ENCODE data around the gene NKAIN2. TPM values are rescaled to one million over a fixed set of nuclear protein-coding genes. Genes with fewer than 3 reads are reported as not detected.

NKAIN2 gene
- total and polyA plus RNA-seq, 2 donors (not counting 3 experiments of a cell fraction or from before 2014, with no cell fraction given), result 0.03 TPM; not detected in 1

- no peak overlapping the region for H3K4me2 ChIP-seq (ENCODE audit: insufficient read depth, low read length)
- intact Hi-C loops (cut with micrococcal nuclease), result no loop called here
- ChIA-PET POLR2A (no interaction called here), CTCF (interaction anchor here (0.6 to 2.1 kb wide), 2 partner anchors 57 to 247 kb away, joined by 3 to 10 read pairs; no protein-coding TSS in a partner anchor)
- DNase-seq (ENCODE audit: low read depth, low spot score) (no peak), FAIRE-seq (no peak)
- H3K4me1 ChIP-seq (ENCODE audit: control insufficient read depth, extremely low read depth, insufficient read depth, low read length), result no peaks in the 10 kb centered on the region
- H4K20me1 ChIP-seq (replicated peaks; ENCODE audit: control insufficient read depth, extremely low read depth, insufficient read depth, low read length), result no peaks in the 10 kb centered on the region
- no peaks in the 10 kb centered on the region for H3K36me3 ChIP-seq (ENCODE audit: control insufficient read depth in 2 of 2, extremely low read depth in 1 of 2, insufficient read depth in 2 of 2, low read length in 2 of 2)
- TF ChIP-seq CTCF (IDR thresholded peaks at IDR 0.05; ENCODE audit: extremely low read depth in 1 of 2, insufficient read depth in 1 of 2, low read depth in 1 of 2, low read length in 2 of 2) (no peak), MAX (IDR thresholded peaks at IDR 0.05; ENCODE audit: insufficient read depth, insufficient read length) (no peak), MYC (IDR thresholded peaks at IDR 0.05; ENCODE audit: low read depth, low read length) (no peak), GATA2 (IDR thresholded peaks at IDR 0.05; ENCODE audit: insufficient read depth, insufficient read length, low read depth, low read length) (no peak), JUN (IDR thresholded peaks at IDR 0.05; ENCODE audit: borderline replicate concordance, insufficient read depth, insufficient read length, low read depth) (no peak), POLR2AphosphoS5 (IDR thresholded peaks at IDR 0.05; ENCODE audit: insufficient read depth, low read depth, low read length) (no peak), POLR2A (IDR thresholded peaks at IDR 0.05; ENCODE audit: low read depth, low read length) (no peak), EZH2 (IDR thresholded peaks at IDR 0.05; ENCODE audit: borderline replicate concordance, low read depth, low read length, severe bottlenecking) (no peak), FOS (IDR thresholded peaks at IDR 0.05; ENCODE audit: borderline replicate concordance, insufficient read depth, low read length) (no peak)
- no peaks in the 10 kb centered on the region for H3K9me1 ChIP-seq (replicated peaks; ENCODE audit: control insufficient read depth, extremely low read depth, insufficient read depth, low read length)
- dilution Hi-C loops (cut with MboI; ENCODE audit: extremely low pct_ligation_motif_present, low sequenced_read_pairs), result loop anchor here (25.0 kb wide), 1 partner anchor 245 kb away; no protein-coding TSS in a partner anchor
- peaks cover 0 to 2% of the 10 kb centered on the region in 2 experiments for H3K27me3 ChIP-seq (ENCODE audit: control insufficient read depth in 2 of 2, insufficient read depth in 2 of 2, low read length in 2 of 2)
- no peak overlapping the region for H3K27ac ChIP-seq (ENCODE audit: insufficient read depth, low read depth, low read length)
- no peak overlapping the region for H3K9ac ChIP-seq (replicated peaks; ENCODE audit: extremely low read depth, insufficient read depth, low read length)
- H3K4me3 ChIP-seq (replicated peaks in 1 of 3; ENCODE audit: insufficient read depth in 1 of 3, low read depth in 1 of 3, low read length in 3 of 3), result no peak overlapping the region
- no peaks in the 10 kb centered on the region for H3K79me2 ChIP-seq (ENCODE audit: control insufficient read depth, insufficient read depth, low read length)
- BruUV-seq (replicated peaks), result no TSS peak
- H2AFZ ChIP-seq (ENCODE audit: low read depth, low read length), result no peak overlapping the region
- no peaks in the 10 kb centered on the region for H3K9me3 ChIP-seq (replicated peaks; ENCODE audit: control insufficient read depth, insufficient read depth, low read length)
These were observed 1063.5 kb downstream of the NKAIN2 start for GRCh38 chr6:124867121-124867520.
